HepG2 (cell line): ENCODE results near the gene BCAR3. TPM values are rescaled to one million over a fixed set of nuclear protein-coding genes. Genes with fewer than 3 reads are reported as not detected.
A peak's percentile ranks its signal among the peaks of the same experiment; 100 is the strongest.

Experiments
- ATAC-seq: fragments of 200-7000 bp; cut with Tn5 transposase; 3 replicates; pipeline ENCODE4 v1.9.1; 2020; ENCODE audit warnings: mild to moderate bottlenecking, moderate library complexity
- BruUV-seq: library from RNA; stranded (reverse); fragments of 400-500 nt; replicated peaks from 2 replicates; lab custom pipeline; 2021; lab: Mats Ljungman, UMichigan
- CTCF ChIA-PET: fragments of 300-600 bp; formaldehyde crosslinking; extraction: SDS; loops from one replicate; lab custom pipeline; 2021; ENCODE audit warnings: low total read pairs, inconsistent platforms, low intra/inter-chr PET ratio; lab: Yijun Ruan, JAX
- POLR2A ChIA-PET: fragments of 350-600 bp; sonication (Branson Sonifier 250); formaldehyde crosslinking; loops from one replicate; lab custom pipeline; 2020; ENCODE audit warnings: antibody characterized with exemption, inconsistent platforms; lab: Yijun Ruan, JAX
- DNase-seq: peaks from one replicate; pipeline ENCODE4 v3.0.0-alpha.2; 2015; ENCODE audit warnings: low spot score
- FAIRE-seq: peaks from 3 replicates; lab custom pipeline; 2011; peaks lifted over from hg19 to GRCh38; lab: Jason Lieb, UNC
- H2AFZ ChIP-seq: one replicate; pipeline ENCODE4 v1.6.1; 2011; ENCODE audit warnings: low read length, inconsistent platforms
- H3K27ac ChIP-seq: fragments of 300-600 bp; 3 replicates; pipeline ENCODE4 v1.8.0; 2011; ENCODE audit warnings: mixed run types, mild to moderate bottlenecking, mixed read lengths, low read length, inconsistent platforms; ENCODE audit not compliant: insufficient read depth; ENCODE audit errors: extremely low read length
- H3K27me3 ChIP-seq, 2 experiments: fragments of 200-600 bp in 1 of 2; 2 replicates in 1 of 2; 3 replicates in 1 of 2; pipeline versions ENCODE4 v1.6.0 to v1.8.0; 2011; ENCODE audit warnings: low read length in 2 of 2, mild to moderate bottlenecking in 2 of 2, moderate library complexity in 2 of 2, inconsistent platforms in 1 of 2; ENCODE audit not compliant: insufficient read depth in 2 of 2, control insufficient read depth in 1 of 2
- H3K36me3 ChIP-seq, 2 experiments: fragments of 200-600 bp in 1 of 2; replicated peaks in 1 of 2; 2 replicates in 1 of 2; 3 replicates in 1 of 2; pipeline versions ENCODE4 v1.5.1 to v1.8.0; 2011; ENCODE audit warnings: low read length in 2 of 2, inconsistent platforms in 1 of 2; ENCODE audit not compliant: insufficient read depth in 2 of 2, control insufficient read depth in 1 of 2
- H3K4me1 ChIP-seq: 2 replicates; pipeline ENCODE4 v1.5.1; 2012; ENCODE audit warnings: low read length, inconsistent platforms; ENCODE audit not compliant: insufficient read depth
- H3K4me2 ChIP-seq: 2 replicates; pipeline ENCODE4 v1.6.0; 2011; ENCODE audit warnings: low read depth, low read length, inconsistent platforms
- H3K4me3 ChIP-seq, 3 experiments: fragments of 200-600 bp in 1 of 3; sonication (generic), shearing (Covaris generic) in 1 of 3; replicated peaks in 1 of 3; 2 replicates each; pipeline ENCODE4 v1.5.1; 2011 to 2016; ENCODE audit warnings: low read length in 3 of 3, inconsistent platforms in 2 of 3, low read depth in 2 of 3, mild to moderate bottlenecking in 2 of 3, control low read depth in 1 of 3, mixed read lengths in 1 of 3; ENCODE audit not compliant: insufficient read depth in 1 of 3
- H3K79me2 ChIP-seq: one replicate; pipeline ENCODE4 v1.6.1; 2011; ENCODE audit warnings: low read length, inconsistent platforms; ENCODE audit not compliant: insufficient read depth
- H3K9ac ChIP-seq: 2 replicates; pipeline ENCODE4 v1.6.0; 2011; ENCODE audit warnings: mild to moderate bottlenecking, low read depth, low read length, inconsistent platforms; ENCODE audit not compliant: insufficient read depth
- H3K9me3 ChIP-seq: 2 replicates; pipeline ENCODE4 v1.5.1; 2012; ENCODE audit warnings: mild to moderate bottlenecking, low read length
- H4K20me1 ChIP-seq: 2 replicates; pipeline ENCODE4 v1.6.0; 2011; ENCODE audit warnings: inconsistent platforms, mild to moderate bottlenecking, low read length, moderate library complexity; ENCODE audit not compliant: insufficient read depth
- HNF4G ChIP-seq, 2 experiments: sonication (generic) in 1 of 2; formaldehyde crosslinking in 1 of 2; IDR thresholded peaks; 2 replicates each; pipeline versions ENCODE4 v1.4.0 to v1.6.1; 2011 to 2020; ENCODE audit warnings: borderline replicate concordance in 2 of 2, low read depth in 2 of 2, mild to moderate bottlenecking in 2 of 2, low read length in 1 of 2, missing genetic modification reagents in 1 of 2, moderate library complexity in 1 of 2
- PATZ1 ChIP-seq: sonication (generic); formaldehyde crosslinking; IDR thresholded peaks from 2 replicates; pipeline ENCODE4 v1.4.0; 2020; ENCODE audit warnings: missing genetic modification reagents
- PHF5A ChIP-seq: IDR thresholded peaks from one replicate; pipeline ENCODE4 v1.6.1; 2018; ENCODE audit warnings: low read depth, missing genetic modification reagents; ENCODE audit not compliant: unreplicated experiment
- TFE3 ChIP-seq: IDR thresholded peaks from 2 replicates; pipeline ENCODE4 v1.6.1; 2016
- WGBS: methylation state at CpG from one replicate; pipeline ENCODE4 v1.1.6; 2017; ENCODE audit warnings: low lambda C conversion rate; 5-methylcytosine and 5-hydroxymethylcytosine counted together
- in situ Hi-C: cut with HindIII; loops from 2 replicates; pipeline ENCODE4 v1.10.0; 2017; ENCODE audit warnings: low pct_unique_long_range_greater_than_20kb; ENCODE audit not compliant: extremely low pct_ligation_motif_present
- intact Hi-C: fragments of 100-400 bp; cut with micrococcal nuclease; formaldehyde crosslinking; loops from one replicate; pipeline ENCODE4 v1.10.0; 2022; ENCODE audit not compliant: unreplicated experiment
- polyA plus RNA-seq, 8 experiments: library from polyadenylated mRNA; depleted of rRNA in 3 of 8; stranded (reverse) in 7 of 8; unstranded in 1 of 8; fragments of >200 nt; fragmentation: Illumina TruSeq in 4 of 8; extraction: Trizol in 4 of 8; gene quantifications; 2 replicates each; pipeline versions ENCODE4 v1.2.1 to v1.2.3, GENCODE V29; 2011 to 2016; ENCODE audit warnings: low read depth in 4 of 8, missing spikeins in 1 of 8, mixed read lengths in 1 of 8; ENCODE audit not compliant: insufficient read depth in 1 of 8
- total RNA-seq, 5 experiments: library from RNA; depleted of rRNA; stranded (reverse); fragments of >200 nt; fragmentation: Illumina TruSeq; extraction: Trizol; gene quantifications; 2 replicates each; pipeline ENCODE4 v1.2.3, GENCODE V29; 2016; ENCODE audit warnings: low read depth in 1 of 5

Gene BCAR3
- total and polyA plus RNA-seq, 2 of the 13 experiments (the other 11 are each of a cell fraction or from before 2014, with no cell fraction given): 3.6 to 4.8 TPM

- 82% methylated on average over 3 of the region's 3 CpGs for WGBS
- DNase-seq (no peak), ATAC-seq (no peak), FAIRE-seq (no peak)
- peaks cover 0 to 12% of the 10 kb centered on the region in 2 experiments; a peak in 1 of 5 replicates for H3K36me3 ChIP-seq
- intact Hi-C loops: no loop called here
- in situ Hi-C loops: no loop called here
- H3K4me1 ChIP-seq: peaks cover 88% of the 10 kb centered on the region
- BruUV-seq: no TSS peak
- ChIA-PET CTCF (no interaction called here), POLR2A (no interaction called here)
- H3K27ac ChIP-seq: no peak overlapping the region
- peaks cover 28% of the 10 kb centered on the region for H3K79me2 ChIP-seq
- no peaks in the 10 kb centered on the region for H3K27me3 ChIP-seq
- no peaks in the 10 kb centered on the region for H3K9me3 ChIP-seq
- H2AFZ ChIP-seq: no peak overlapping the region
- H3K4me2 ChIP-seq: no peak overlapping the region
- no peaks in the 10 kb centered on the region for H4K20me1 ChIP-seq
- H3K4me3 ChIP-seq: no peak overlapping the region
- no peak for TF ChIP-seq PHF5A (CRISPR knock-in tag)
- TF ChIP-seq TFE3 (CRISPR knock-in tag): no peak
- no peak for TF ChIP-seq HNF4G (IDR thresholded peaks at IDR 0.05; ENCODE audit: borderline replicate concordance, low read depth, low read length)
- no peak for TF ChIP-seq HNF4G (CRISPR knock-in tag; IDR thresholded peaks at IDR 0.05; ENCODE audit: borderline replicate concordance, low read depth)
- peak; percentile 61 for TF ChIP-seq PATZ1 (CRISPR knock-in tag)
- no peak overlapping the region for H3K9ac ChIP-seq
Measured at GRCh38 chr1:93675271-93675670, 6.4 kb downstream of the BCAR3 start.
